ENCODE data around the gene NEUROD2. TPM values are rescaled to one million over a fixed set of nuclear protein-coding genes. Genes with fewer than 3 reads are reported as not detected.
A peak's percentile ranks its signal among the peaks of the same experiment; 100 is the strongest.

Gene NEUROD2
- total and polyA plus RNA-seq, 2 of the 13 experiments (the other 11 are each of a cell fraction or from before 2014, with no cell fraction given), result not detected

DNA sequence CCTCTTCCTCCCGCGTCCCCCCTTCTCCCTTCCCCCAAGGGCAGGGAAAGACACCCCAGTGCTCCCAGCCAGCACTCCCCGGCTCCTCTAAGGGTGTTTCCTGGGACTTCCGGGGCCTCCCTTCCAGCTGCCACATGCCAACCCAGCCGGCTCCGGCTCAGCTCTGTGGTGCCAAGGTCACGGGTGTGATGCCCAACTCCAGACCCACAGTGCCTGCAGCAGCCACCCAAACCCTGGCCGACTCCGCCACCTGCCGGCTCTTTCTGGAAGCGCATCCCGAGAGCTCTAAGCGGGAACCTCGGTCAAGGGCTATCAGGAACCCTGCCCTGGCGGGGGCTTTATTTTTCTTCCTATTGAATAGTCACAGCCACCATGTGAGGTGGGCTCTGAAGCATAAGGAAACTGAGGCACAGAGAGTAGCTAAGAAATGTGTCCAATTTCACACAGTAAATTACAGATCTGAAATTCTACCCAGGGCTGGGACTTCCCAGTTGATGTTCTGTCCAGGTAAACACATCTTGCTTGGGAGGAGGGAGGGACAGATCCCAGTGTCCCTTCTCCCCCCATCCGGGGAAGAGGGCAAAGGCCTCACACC is 15.7 kb upstream of the NEUROD2 start (continued):
- TF ChIP-seq, protein P1, sequence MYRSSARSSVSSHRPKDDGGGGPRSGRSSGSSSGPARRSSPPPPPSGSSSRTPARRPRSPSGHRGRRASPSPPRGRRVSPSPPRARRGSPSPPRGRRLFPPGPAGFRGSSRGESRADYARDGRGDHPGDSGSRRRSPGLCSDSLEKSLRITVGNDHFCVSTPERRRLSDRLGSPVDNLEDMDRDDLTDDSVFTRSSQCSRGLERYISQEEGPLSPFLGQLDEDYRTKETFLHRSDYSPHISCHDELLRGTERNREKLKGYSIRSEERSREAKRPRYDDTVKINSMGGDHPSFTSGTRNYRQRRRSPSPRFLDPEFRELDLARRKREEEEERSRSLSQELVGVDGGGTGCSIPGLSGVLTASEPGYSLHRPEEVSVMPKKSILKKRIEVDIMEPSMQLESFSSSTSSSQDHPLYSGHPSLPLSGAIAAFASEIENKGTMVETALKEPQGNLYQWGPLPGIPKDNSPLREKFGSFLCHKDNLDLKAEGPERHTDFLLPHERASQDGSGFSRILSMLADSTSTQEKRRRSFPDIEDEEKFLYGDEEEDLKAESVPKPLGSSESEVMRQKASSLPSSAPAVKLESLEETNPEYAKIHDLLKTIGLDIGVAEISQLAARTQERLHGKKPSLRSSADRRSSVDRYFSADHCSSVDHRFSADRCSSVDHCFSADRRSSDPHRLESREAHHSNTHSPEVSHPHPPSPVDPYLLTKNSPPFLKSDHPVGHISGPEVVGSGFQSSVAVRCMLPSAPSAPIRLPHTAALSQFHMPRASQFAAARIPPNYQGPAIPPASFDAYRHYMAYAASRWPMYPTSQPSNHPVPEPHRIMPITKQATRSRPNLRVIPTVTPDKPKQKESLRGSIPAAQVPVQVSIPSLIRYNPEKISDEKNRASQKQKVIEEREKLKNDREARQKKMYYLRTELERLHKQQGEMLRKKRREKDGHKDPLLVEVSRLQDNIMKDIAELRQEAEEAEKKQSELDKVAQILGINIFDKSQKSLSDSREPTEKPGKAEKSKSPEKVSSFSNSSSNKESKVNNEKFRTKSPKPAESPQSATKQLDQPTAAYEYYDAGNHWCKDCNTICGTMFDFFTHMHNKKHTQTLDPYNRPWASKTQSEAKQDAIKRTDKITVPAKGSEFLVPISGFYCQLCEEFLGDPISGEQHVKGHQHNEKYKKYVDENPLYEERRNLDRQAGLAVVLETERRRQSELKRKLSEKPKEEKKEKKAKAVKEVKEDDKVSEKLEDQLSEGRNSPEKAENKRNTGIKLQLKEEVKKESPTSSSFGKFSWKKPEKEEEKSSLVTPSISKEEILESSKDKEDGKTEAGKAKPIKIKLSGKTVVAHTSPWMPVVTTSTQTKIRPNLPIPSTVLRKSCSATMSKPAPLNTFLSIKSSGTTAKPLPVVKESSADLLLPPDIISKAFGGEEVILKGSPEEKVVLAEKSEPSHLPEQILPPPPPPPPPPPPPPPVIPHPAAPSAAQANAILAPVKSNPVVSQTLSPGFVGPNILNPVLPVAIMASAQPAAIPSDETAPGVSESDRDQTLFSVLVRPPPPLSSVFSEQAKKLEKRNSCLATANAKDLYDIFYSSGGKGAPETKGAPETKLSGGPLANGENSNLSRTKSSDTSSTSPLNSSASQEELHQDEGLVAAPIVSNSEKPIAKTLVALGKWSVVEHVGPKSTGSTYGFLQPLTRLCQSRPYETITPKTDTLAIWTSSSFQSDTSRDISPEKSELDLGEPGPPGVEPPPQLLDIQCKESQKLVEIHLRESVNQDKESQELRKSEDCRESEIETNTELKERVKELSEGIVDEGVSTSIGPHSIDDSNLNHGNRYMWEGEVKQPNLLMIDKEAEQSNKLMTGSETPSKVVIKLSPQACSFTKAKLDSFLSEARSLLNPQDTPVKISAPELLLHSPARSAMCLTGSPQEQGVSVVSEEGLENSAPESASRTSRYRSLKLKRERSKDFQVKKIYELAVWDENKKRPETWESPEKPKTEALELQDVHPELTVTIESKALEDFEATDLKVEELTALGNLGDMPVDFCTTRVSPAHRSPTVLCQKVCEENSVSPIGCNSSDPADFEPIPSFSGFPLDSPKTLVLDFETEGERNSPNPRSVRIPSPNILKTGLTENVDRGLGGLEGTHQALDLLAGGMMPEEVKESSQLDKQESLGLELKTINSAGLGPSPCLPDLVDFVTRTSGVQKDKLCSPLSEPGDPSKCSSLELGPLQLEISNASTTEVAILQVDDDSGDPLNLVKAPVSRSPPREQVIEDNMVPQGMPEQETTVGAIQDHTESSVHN (CRISPR knock-in tag; IDR thresholded peaks at IDR 0.05), result 0 out of 2 replicates have a peak, but pooled peaks have one; percentile 44
- TF ChIP-seq ZNF891 (CRISPR knock-in tag; IDR thresholded peaks at IDR 0.05) (no peak), ELF1 (CRISPR knock-in tag; IDR thresholded peaks at IDR 0.05) (peak; percentile 36; the same call in 1 of the 2 replicates), ZNF737 (CRISPR knock-in tag; IDR thresholded peaks at IDR 0.05; ENCODE audit: borderline replicate concordance) (no peak), KLF16 (CRISPR knock-in tag; IDR thresholded peaks at IDR 0.05) (peak in 1 of 2 experiments; percentile 27; a peak in 1 of 4 replicates), ATF7-NPFF (CRISPR knock-in tag; IDR thresholded peaks at IDR 0.05; ENCODE audit: low read depth) (no peak), CEBPG (CRISPR knock-in tag; IDR thresholded peaks at IDR 0.05) (no peak), RNF2 (conservative IDR thresholded peaks at IDR 0.05; ENCODE audit: low read depth) (no peak), ZNF773 (CRISPR knock-in tag; IDR thresholded peaks at IDR 0.05; ENCODE audit: borderline replicate concordance) (no peak), TSC22D2 (CRISPR knock-in tag; IDR thresholded peaks at IDR 0.05; ENCODE audit: borderline replicate concordance) (no peak)
- TF ChIP-seq, protein P2, sequence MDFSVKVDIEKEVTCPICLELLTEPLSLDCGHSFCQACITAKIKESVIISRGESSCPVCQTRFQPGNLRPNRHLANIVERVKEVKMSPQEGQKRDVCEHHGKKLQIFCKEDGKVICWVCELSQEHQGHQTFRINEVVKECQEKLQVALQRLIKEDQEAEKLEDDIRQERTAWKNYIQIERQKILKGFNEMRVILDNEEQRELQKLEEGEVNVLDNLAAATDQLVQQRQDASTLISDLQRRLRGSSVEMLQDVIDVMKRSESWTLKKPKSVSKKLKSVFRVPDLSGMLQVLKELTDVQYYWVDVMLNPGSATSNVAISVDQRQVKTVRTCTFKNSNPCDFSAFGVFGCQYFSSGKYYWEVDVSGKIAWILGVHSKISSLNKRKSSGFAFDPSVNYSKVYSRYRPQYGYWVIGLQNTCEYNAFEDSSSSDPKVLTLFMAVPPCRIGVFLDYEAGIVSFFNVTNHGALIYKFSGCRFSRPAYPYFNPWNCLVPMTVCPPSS (IDR thresholded peaks at IDR 0.05), result no peak
- TF ChIP-seq, protein P3, sequence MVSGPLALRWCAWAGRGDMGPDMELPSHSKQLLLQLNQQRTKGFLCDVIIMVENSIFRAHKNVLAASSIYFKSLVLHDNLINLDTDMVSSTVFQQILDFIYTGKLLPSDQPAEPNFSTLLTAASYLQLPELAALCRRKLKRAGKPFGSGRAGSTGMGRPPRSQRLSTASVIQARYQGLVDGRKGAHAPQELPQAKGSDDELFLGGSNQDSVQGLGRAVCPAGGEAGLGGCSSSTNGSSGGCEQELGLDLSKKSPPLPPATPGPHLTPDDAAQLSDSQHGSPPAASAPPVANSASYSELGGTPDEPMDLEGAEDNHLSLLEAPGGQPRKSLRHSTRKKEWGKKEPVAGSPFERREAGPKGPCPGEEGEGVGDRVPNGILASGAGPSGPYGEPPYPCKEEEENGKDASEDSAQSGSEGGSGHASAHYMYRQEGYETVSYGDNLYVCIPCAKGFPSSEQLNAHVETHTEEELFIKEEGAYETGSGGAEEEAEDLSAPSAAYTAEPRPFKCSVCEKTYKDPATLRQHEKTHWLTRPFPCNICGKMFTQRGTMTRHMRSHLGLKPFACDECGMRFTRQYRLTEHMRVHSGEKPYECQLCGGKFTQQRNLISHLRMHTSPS (CRISPR knock-in tag; IDR thresholded peaks at IDR 0.05; ENCODE audit: low read depth), result peak; percentile 85
- TF ChIP-seq, protein P4, sequence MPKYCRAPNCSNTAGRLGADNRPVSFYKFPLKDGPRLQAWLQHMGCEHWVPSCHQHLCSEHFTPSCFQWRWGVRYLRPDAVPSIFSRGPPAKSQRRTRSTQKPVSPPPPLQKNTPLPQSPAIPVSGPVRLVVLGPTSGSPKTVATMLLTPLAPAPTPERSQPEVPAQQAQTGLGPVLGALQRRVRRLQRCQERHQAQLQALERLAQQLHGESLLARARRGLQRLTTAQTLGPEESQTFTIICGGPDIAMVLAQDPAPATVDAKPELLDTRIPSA (CRISPR knock-in tag; IDR thresholded peaks at IDR 0.05; ENCODE audit: borderline replicate concordance), result no peak
- TF ChIP-seq, protein P5, sequence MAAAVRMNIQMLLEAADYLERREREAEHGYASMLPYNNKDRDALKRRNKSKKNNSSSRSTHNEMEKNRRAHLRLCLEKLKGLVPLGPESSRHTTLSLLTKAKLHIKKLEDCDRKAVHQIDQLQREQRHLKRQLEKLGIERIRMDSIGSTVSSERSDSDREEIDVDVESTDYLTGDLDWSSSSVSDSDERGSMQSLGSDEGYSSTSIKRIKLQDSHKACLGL (CRISPR knock-in tag; IDR thresholded peaks at IDR 0.05), result no peak
- TF ChIP-seq, protein P6, sequence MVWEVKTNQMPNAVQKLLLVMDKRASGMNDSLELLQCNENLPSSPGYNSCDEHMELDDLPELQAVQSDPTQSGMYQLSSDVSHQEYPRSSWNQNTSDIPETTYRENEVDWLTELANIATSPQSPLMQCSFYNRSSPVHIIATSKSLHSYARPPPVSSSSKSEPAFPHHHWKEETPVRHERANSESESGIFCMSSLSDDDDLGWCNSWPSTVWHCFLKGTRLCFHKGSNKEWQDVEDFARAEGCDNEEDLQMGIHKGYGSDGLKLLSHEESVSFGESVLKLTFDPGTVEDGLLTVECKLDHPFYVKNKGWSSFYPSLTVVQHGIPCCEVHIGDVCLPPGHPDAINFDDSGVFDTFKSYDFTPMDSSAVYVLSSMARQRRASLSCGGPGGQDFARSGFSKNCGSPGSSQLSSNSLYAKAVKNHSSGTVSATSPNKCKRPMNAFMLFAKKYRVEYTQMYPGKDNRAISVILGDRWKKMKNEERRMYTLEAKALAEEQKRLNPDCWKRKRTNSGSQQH (CRISPR knock-in tag; IDR thresholded peaks at IDR 0.05; ENCODE audit: low read depth), result no peak

Data from HepG2 (cell line).